GM12891 (cell line): ENCODE results near the gene FXR2.
A peak's percentile ranks its signal among the peaks of the same experiment; 100 is the strongest.

Experiments
- POLR2A ChIP-seq: IDR thresholded peaks from 2 replicates; pipeline ENCODE4 v1.6.1; 2011; ENCODE audit warnings: low read depth, low read length, control low read depth
- POLR2AphosphoS5 ChIP-seq: IDR thresholded peaks from 2 replicates; pipeline ENCODE4 v1.6.1; 2011; ENCODE audit warnings: low read depth, low read length, control low read depth
- TAF1 ChIP-seq: IDR thresholded peaks from 2 replicates; pipeline ENCODE4 v1.6.1; 2011; ENCODE audit warnings: low read depth, low read length, control low read depth

DNA sequence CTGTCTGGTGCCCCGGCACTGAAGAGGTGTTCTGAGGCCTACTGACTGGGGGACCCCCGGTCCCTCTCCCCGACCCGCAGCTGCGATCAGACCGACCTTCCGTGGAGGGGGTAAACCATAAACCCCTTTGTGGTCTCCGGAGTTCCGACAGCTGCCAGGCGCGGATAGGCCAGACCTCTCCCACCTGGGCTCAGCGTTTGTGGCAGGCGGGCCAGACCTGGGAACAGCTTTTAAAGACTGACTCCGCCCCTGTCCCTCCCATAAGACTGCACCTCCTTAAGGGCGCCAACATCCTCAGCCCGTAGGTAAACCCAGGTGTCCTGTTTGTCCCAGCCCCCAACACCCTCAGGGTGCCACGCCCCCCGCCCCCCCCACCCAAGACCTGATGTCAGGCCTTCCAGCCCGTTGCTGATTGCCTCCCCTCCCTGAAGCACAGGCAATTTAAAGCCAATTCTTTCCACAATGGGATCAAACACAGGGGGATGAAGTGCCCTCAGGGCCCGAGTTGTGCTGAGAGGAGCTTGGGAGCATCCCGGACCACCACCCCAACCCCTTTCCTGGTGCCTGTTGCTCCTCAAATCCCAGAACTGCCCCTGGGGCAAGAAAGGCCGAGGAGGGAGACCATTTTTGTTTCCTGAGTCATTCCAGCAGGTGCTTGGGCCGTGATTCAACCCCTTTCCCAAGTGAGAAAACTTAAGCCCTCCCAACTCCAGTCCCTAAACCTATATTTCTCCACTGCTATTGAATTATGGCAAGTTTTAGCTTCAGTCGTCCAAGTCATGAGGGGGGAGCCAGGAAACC is 24.6 kb downstream of the FXR2 start, which contains the start of gene SOX15:
- TF ChIP-seq POLR2AphosphoS5 (0 out of 2 replicates have a peak, but pooled peaks have one; percentile 5), POLR2A (no peak), TAF1 (no peak)
